Measurements from ENCODE around the gene DNAH6.
A peak's percentile ranks its signal among the peaks of the same experiment; 100 is the strongest.

DNAH6 gene

GRCh38 chr2:84619794-84620371 lies 103.6 kb downstream of the DNAH6 start:
- no peak for DNase-seq (ENCODE audit: extremely low read depth, low read depth)
- no peak overlapping the region for H3K4me3 ChIP-seq (replicated peaks; ENCODE audit: low read depth, low read length)
- no peak for TF ChIP-seq CTCF (IDR thresholded peaks at IDR 0.05; ENCODE audit: low read depth, low read length, missing control alignments)

GRCh38 chr2:84628486-84628885 lies 112.2 kb downstream of the DNAH6 start:
- H3K4me3 ChIP-seq (replicated peaks; ENCODE audit: low read depth, low read length): no peak overlapping the region
- no peak for TF ChIP-seq CTCF (IDR thresholded peaks at IDR 0.05; ENCODE audit: low read depth, low read length, missing control alignments)
- DNase-seq (ENCODE audit: extremely low read depth, low read depth): no peak

GRCh38 chr2:84629550-84629949 lies 113.3 kb downstream of the DNAH6 start:
- no peak for TF ChIP-seq CTCF (IDR thresholded peaks at IDR 0.05; ENCODE audit: low read depth, low read length, missing control alignments)
- DNase-seq (ENCODE audit: extremely low read depth, low read depth): no peak
- H3K4me3 ChIP-seq (replicated peaks; ENCODE audit: low read depth, low read length): no peak overlapping the region

- H3K4me3 ChIP-seq (replicated peaks; ENCODE audit: low read depth, low read length): no peak overlapping the region
- peak; percentile 15 for DNase-seq (ENCODE audit: extremely low read depth, low read depth)
- TF ChIP-seq CTCF (IDR thresholded peaks at IDR 0.05; ENCODE audit: low read depth, low read length, missing control alignments): peak; percentile 43
Observed at GRCh38 chr2:84631047-84631446, 114.7 kb downstream of the DNAH6 start.

GRCh38 chr2:84631985-84632384 lies 115.7 kb downstream of the DNAH6 start:
- TF ChIP-seq CTCF (IDR thresholded peaks at IDR 0.05; ENCODE audit: low read depth, low read length, missing control alignments): no peak
- no peak overlapping the region for H3K4me3 ChIP-seq (replicated peaks; ENCODE audit: low read depth, low read length)
- no peak for DNase-seq (ENCODE audit: extremely low read depth, low read depth)

GRCh38 chr2:84636080-84636971 lies 120.0 kb downstream of the DNAH6 start:
- no peak overlapping the region for H3K4me3 ChIP-seq (replicated peaks; ENCODE audit: low read depth, low read length)
- no peak for TF ChIP-seq CTCF (IDR thresholded peaks at IDR 0.05; ENCODE audit: low read depth, low read length, missing control alignments)
- no peak for DNase-seq (ENCODE audit: extremely low read depth, low read depth)
